HG03469 (cell line): Measurements from ENCODE around the gene NETO1.

Source experiments
- ATAC-seq: cut with Tn5 transposase; IDR thresholded peaks from one replicate; pipeline ENCODE4 v1.9.1; 2021; ENCODE audit warnings: mild to moderate bottlenecking, moderate library complexity, moderate number of reproducible peaks; ENCODE audit not compliant: unreplicated experiment

NETO1 gene

GRCh38 chr18:72738136-72738535 is 129.7 kb downstream of the NETO1 start:
- no peak for ATAC-seq

GRCh38 chr18:72727776-72728175 is 140.0 kb downstream of the NETO1 start:
- ATAC-seq, result no peak

GRCh38 chr18:72727038-72727655 is 140.6 kb downstream of the NETO1 start:
- no peak for ATAC-seq

- no peak for ATAC-seq
These were observed 141.6 kb downstream of the NETO1 start for GRCh38 chr18:72726201-72726600.

- ATAC-seq, result no peak
These were observed 146.5 kb downstream of the NETO1 start for GRCh38 chr18:72721330-72721729.

- ATAC-seq, result no peak
These were observed 147.7 kb downstream of the NETO1 start for GRCh38 chr18:72720116-72720515.

- ATAC-seq, result no peak
These were observed 163.6 kb downstream of the NETO1 start for GRCh38 chr18:72704202-72704601.

- ATAC-seq, result no peak
These were observed 166.7 kb downstream of the NETO1 start for GRCh38 chr18:72700961-72701710.

GRCh38 chr18:72697706-72698105 is 170.1 kb downstream of the NETO1 start:
- ATAC-seq, result no peak

- ATAC-seq, result no peak
These were observed 175.2 kb downstream of the NETO1 start for GRCh38 chr18:72692595-72692994.
